PC-3 (cell line): ENCODE measurements around the gene RAMAC. TPM values are rescaled to one million over a fixed set of nuclear protein-coding genes. Genes with fewer than 3 reads are reported as not detected.

Source experiments
- ATAC-seq: fragments of 200-7000 bp; cut with Tn5 transposase; 2 replicates; pipeline ENCODE4 v1.9.1; 2020; ENCODE audit warnings: mild to moderate bottlenecking, moderate library complexity
- BruUV-seq: library from RNA; stranded (reverse); fragments of 400-500 nt; replicated peaks from 2 replicates; lab custom pipeline; 2021; lab: Mats Ljungman, UMichigan
- CTCF ChIA-PET: fragments of 300-600 bp; sonication (Branson Sonifier 250); formaldehyde crosslinking; loops from one replicate; lab custom pipeline; 2022; ENCODE audit warnings: antibody characterized with exemption; lab: Charles Lee
- POLR2A ChIA-PET: fragments of 300-600 bp; sonication (Branson Sonifier 250); formaldehyde crosslinking; loops from one replicate; lab custom pipeline; 2022; ENCODE audit warnings: antibody characterized with exemption; ENCODE audit not compliant: unreplicated experiment; lab: Charles Lee
- DNase-seq: peaks from one replicate; pipeline ENCODE4 v3.0.0-alpha.2; 2015
- H2AFZ ChIP-seq: fragments of 300-600 bp; sonication (generic); 2 replicates; pipeline ENCODE4 v1.6.0; 2016; ENCODE audit warnings: antibody characterized with exemption, low read length
- H3F3A ChIP-seq: fragments of 300-600 bp; sonication (generic); one replicate; pipeline ENCODE4 v1.6.0; 2017; ENCODE audit warnings: antibody characterized with exemption, low read length, control low read depth, mild to moderate bottlenecking; ENCODE audit not compliant: unreplicated experiment
- H3K27ac ChIP-seq: fragments of 300-600 bp; sonication (generic); 2 replicates; pipeline ENCODE4 v1.5.1; 2016; ENCODE audit warnings: mild to moderate bottlenecking, low read length
- H3K27me3 ChIP-seq: fragments of 300-600 bp; sonication (generic); 2 replicates; pipeline ENCODE4 v1.6.1; 2016; ENCODE audit warnings: low read length, mixed read lengths
- H3K36me3 ChIP-seq: fragments of 300-600 bp; sonication (generic); 2 replicates; pipeline ENCODE4 v1.6.1; 2016; ENCODE audit warnings: low read depth, mixed run types, low read length, mixed read lengths
- H3K4me1 ChIP-seq: fragments of 300-600 bp; sonication (generic); 2 replicates; pipeline ENCODE4 v1.5.1; 2016; ENCODE audit warnings: low read length; ENCODE audit not compliant: insufficient read depth
- H3K4me2 ChIP-seq: fragments of 300-600 bp; sonication (generic); 2 replicates; pipeline ENCODE4 v1.6.0; 2016; ENCODE audit warnings: low read length
- H3K4me3 ChIP-seq: fragments of 300-600 bp; sonication (generic); 2 replicates; pipeline ENCODE4 v1.5.1; 2016; ENCODE audit warnings: mild to moderate bottlenecking, low read length, mixed read lengths
- H3K79me2 ChIP-seq: fragments of 300-600 bp; sonication (generic); 2 replicates; pipeline ENCODE4 v1.6.1; 2017; ENCODE audit warnings: low read length, mixed read lengths
- H3K9ac ChIP-seq: fragments of 300-600 bp; sonication (generic); 2 replicates; pipeline ENCODE4 v1.6.0; 2016; ENCODE audit warnings: mild to moderate bottlenecking, low read length
- H3K9me2 ChIP-seq: fragments of 300-600 bp; sonication (generic); replicated peaks from 2 replicates; pipeline ENCODE4 v1.6.1; 2016; ENCODE audit warnings: mixed run types, low read length, mixed read lengths
- H3K9me3 ChIP-seq: fragments of 300-600 bp; sonication (generic); 2 replicates; pipeline ENCODE4 v1.6.1; 2016; ENCODE audit warnings: low read length, mixed read lengths
- H4K20me1 ChIP-seq: fragments of 300-600 bp; sonication (generic); 2 replicates; pipeline ENCODE4 v1.6.1; 2016; ENCODE audit warnings: low read length, mixed read lengths
- EZH2 ChIP-seq: fragments of 300-600 bp; sonication (generic); IDR thresholded peaks from one replicate; pipeline ENCODE4 v1.6.1; 2017; ENCODE audit warnings: antibody characterized with exemption, mild to moderate bottlenecking, low read length; ENCODE audit not compliant: unreplicated experiment
- EZH2phosphoT487 ChIP-seq: fragments of 300-600 bp; sonication (generic); IDR thresholded peaks from 2 replicates; pipeline ENCODE4 v1.6.1; 2018; ENCODE audit warnings: mild to moderate bottlenecking, antibody characterized with exemption, low read length, borderline replicate concordance
- intact Hi-C: fragments of 100-400 bp; cut with micrococcal nuclease; formaldehyde crosslinking; loops from 2 replicates; pipeline ENCODE4 v1.9.0; 2023
- total RNA-seq: library from RNA; depleted of rRNA; stranded (reverse); fragments of >200 nt; gene quantifications from 2 replicates; pipeline ENCODE4 v1.2.3, GENCODE V29; 2014
- TF ChIP-seq, protein P1 (sequence below): fragments of 300-600 bp; sonication (generic); conservative IDR thresholded peaks from 2 replicates; pipeline ENCODE4 v1.5.1; 2017; ENCODE audit warnings: antibody characterized with exemption, low read depth, mild to moderate bottlenecking, low read length

RAMAC gene
- total RNA-seq, 1 experiment from 2014 or later: 43.8 TPM

- TF ChIP-seq, protein P1, sequence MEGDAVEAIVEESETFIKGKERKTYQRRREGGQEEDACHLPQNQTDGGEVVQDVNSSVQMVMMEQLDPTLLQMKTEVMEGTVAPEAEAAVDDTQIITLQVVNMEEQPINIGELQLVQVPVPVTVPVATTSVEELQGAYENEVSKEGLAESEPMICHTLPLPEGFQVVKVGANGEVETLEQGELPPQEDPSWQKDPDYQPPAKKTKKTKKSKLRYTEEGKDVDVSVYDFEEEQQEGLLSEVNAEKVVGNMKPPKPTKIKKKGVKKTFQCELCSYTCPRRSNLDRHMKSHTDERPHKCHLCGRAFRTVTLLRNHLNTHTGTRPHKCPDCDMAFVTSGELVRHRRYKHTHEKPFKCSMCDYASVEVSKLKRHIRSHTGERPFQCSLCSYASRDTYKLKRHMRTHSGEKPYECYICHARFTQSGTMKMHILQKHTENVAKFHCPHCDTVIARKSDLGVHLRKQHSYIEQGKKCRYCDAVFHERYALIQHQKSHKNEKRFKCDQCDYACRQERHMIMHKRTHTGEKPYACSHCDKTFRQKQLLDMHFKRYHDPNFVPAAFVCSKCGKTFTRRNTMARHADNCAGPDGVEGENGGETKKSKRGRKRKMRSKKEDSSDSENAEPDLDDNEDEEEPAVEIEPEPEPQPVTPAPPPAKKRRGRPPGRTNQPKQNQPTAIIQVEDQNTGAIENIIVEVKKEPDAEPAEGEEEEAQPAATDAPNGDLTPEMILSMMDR: peak; percentile 72
- TF ChIP-seq EZH2phosphoT487: no peak
- POLR2A ChIA-PET: no interaction called here
- Histone ChIP-seq H2AFZ (peak within 1 kb of the TSS; percentile 80), H3K9me2 (no peaks in the 10 kb centered on the region), H3K79me2 (peaks cover 14% of the 10 kb centered on the region), H3K4me2 (peak within 1 kb of the TSS; percentile 85), H3K36me3 (peaks cover 14% of the 10 kb centered on the region), H3K9me3 (no peaks in the 10 kb centered on the region), H3K9ac (peak within 1 kb of the TSS; percentile 93), H3F3A (no peaks in the 10 kb centered on the region), H3K27me3 (no peaks in the 10 kb centered on the region), H3K4me1 (peaks cover 20% of the 10 kb centered on the region), H3K27ac (peak within 1 kb of the TSS; percentile 44), H4K20me1 (no peaks in the 10 kb centered on the region), H3K4me3 (peak within 1 kb of the TSS; percentile 92)
- CTCF ChIA-PET: interaction anchor here (0.5 to 1.3 kb wide), 3 partner anchors 150 to 261 kb away, joined by 3 to 11 read pairs (median 4); no protein-coding TSS in a partner anchor
- no TSS peak for BruUV-seq
- intact Hi-C loops: loop anchor here (2.0 kb wide), 1 partner anchor 197 kb away; no protein-coding TSS in a partner anchor
- peak; percentile 89 for ATAC-seq
- DNase-seq: peak; percentile 90
These were observed 25.5 kb downstream of the RAMAC start, which contains the start of gene C15orf40 for GRCh38 chr15:83011271-83012075. TSS of gene C15orf40 (minus strand) at chr15:83011639. CDS start at chr15:83011607, 32 bp downstream.

- peaks cover 14% of the 10 kb centered on the region; the same call in 1 of the 2 replicates for H3K36me3 ChIP-seq
- peak overlapping the region; percentile 80 for H2AFZ ChIP-seq
- CTCF ChIA-PET: interaction anchor here (0.6 to 1.3 kb wide), 2 partner anchors 149 to 262 kb away, joined by 3 to 4 read pairs; no protein-coding TSS in a partner anchor
- no peaks in the 10 kb centered on the region for H3K9me3 ChIP-seq
- peak overlapping the region; percentile 92 for H3K4me3 ChIP-seq
- POLR2A ChIA-PET: no interaction called here
- H3K27me3 ChIP-seq: no peaks in the 10 kb centered on the region
- peak overlapping the region; percentile 85 for H3K4me2 ChIP-seq
- no peak for TF ChIP-seq EZH2
- TF ChIP-seq, protein P1: no peak
- TF ChIP-seq EZH2phosphoT487: no peak
- no peak overlapping the region for H3K27ac ChIP-seq
- H4K20me1 ChIP-seq: no peaks in the 10 kb centered on the region
- H3K4me1 ChIP-seq: peaks cover 20% of the 10 kb centered on the region
- DNase-seq: no peak
- no peak for ATAC-seq
- H3F3A ChIP-seq: no peaks in the 10 kb centered on the region
- no peaks in the 10 kb centered on the region for H3K9me2 ChIP-seq
- TSS peak; percentile 91 for BruUV-seq
- peaks cover 14% of the 10 kb centered on the region for H3K79me2 ChIP-seq
- peak overlapping the region; percentile 93 for H3K9ac ChIP-seq
- intact Hi-C loops: no loop called here
These were observed 26.0 kb downstream of the RAMAC start for GRCh38 chr15:83012076-83012426.
